ENCODE data around the gene PPFIA2.

Gene PPFIA2

GRCh38 chr12:81417056-81417455 lies 342.1 kb downstream of the PPFIA2 start:
- DNase-seq: no peak

- DNase-seq: no peak
These were observed 342.6 kb downstream of the PPFIA2 start for GRCh38 chr12:81416571-81416970.

- no peak for DNase-seq
These were observed 344.7 kb downstream of the PPFIA2 start for GRCh38 chr12:81414441-81414840.

GRCh38 chr12:81412940-81413339 lies 346.2 kb downstream of the PPFIA2 start:
- DNase-seq: no peak

GRCh38 chr12:81403348-81403747 lies 355.8 kb downstream of the PPFIA2 start:
- DNase-seq: no peak

- DNase-seq: no peak
These were observed 357.9 kb downstream of the PPFIA2 start for GRCh38 chr12:81401241-81401640.

GRCh38 chr12:81400024-81400423 lies 359.1 kb downstream of the PPFIA2 start:
- DNase-seq: no peak

- DNase-seq: no peak
These were observed 363.7 kb downstream of the PPFIA2 start for GRCh38 chr12:81395431-81395830.

- DNase-seq: no peak
These were observed 369.5 kb downstream of the PPFIA2 start for GRCh38 chr12:81389550-81390099.

GRCh38 chr12:81386101-81386500 lies 373.0 kb downstream of the PPFIA2 start:
- no peak for DNase-seq

GRCh38 chr12:81381951-81382350 lies 377.2 kb downstream of the PPFIA2 start:
- no peak for DNase-seq

- no peak for DNase-seq
These were observed 380.4 kb downstream of the PPFIA2 start for GRCh38 chr12:81378601-81379285.

GRCh38 chr12:81377771-81378170 lies 381.4 kb downstream of the PPFIA2 start:
- DNase-seq: no peak

GRCh38 chr12:81375969-81376368 lies 383.2 kb downstream of the PPFIA2 start:
- no peak for DNase-seq

GRCh38 chr12:81370456-81370855 lies 388.7 kb downstream of the PPFIA2 start:
- no peak for DNase-seq

- no peak for DNase-seq
These were observed 390.0 kb downstream of the PPFIA2 start for GRCh38 chr12:81369175-81369574.

GRCh38 chr12:81365284-81365683 lies 393.9 kb downstream of the PPFIA2 start:
- DNase-seq: no peak

GRCh38 chr12:81360916-81361315 lies 398.2 kb downstream of the PPFIA2 start:
- no peak for DNase-seq

GRCh38 chr12:81359736-81360135 lies 399.4 kb downstream of the PPFIA2 start:
- no peak for DNase-seq

- no peak for DNase-seq
These were observed 404.7 kb downstream of the PPFIA2 start for GRCh38 chr12:81354327-81354932.

GRCh38 chr12:81350309-81350708 lies 408.8 kb downstream of the PPFIA2 start:
- DNase-seq: no peak

- no peak for DNase-seq
These were observed 411.7 kb downstream of the PPFIA2 start for GRCh38 chr12:81347404-81347803.

- no peak for DNase-seq
These were observed 418.2 kb downstream of the PPFIA2 start for GRCh38 chr12:81340910-81341309.

GRCh38 chr12:81339071-81339470 lies 420.1 kb downstream of the PPFIA2 start:
- no peak for DNase-seq

- no peak for DNase-seq
These were observed 421.3 kb downstream of the PPFIA2 start for GRCh38 chr12:81337886-81338285.
